COLO829 (cell line): ENCODE results near the gene TSPAN15.

ENCODE experiments used
- DNase-seq: peaks from one replicate; pipeline ENCODE4 v3.0.0; 2012; ENCODE audit warnings: low spot score

TSPAN15 gene

DNA sequence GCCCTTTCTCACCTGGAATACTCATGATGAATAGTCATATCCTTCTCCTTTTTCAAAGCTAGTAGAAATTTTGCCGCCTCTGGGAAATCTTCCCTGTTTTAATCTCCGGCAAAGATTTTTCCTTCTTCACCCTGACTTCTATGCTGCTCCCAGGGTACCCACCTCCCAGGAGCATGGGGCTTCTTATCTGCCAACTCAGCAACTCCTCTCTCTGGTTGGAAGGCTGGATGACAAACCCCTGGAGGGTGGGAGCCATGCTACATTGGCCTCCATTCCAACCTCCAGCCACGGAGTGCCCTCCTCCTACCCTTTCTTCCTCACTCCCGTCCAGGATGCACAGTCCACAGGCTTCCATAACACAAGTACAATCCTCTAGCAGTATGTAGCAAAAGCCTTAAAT lies 102.1 kb downstream of the TSPAN15 start:
- DNase-seq = no peak

DNA sequence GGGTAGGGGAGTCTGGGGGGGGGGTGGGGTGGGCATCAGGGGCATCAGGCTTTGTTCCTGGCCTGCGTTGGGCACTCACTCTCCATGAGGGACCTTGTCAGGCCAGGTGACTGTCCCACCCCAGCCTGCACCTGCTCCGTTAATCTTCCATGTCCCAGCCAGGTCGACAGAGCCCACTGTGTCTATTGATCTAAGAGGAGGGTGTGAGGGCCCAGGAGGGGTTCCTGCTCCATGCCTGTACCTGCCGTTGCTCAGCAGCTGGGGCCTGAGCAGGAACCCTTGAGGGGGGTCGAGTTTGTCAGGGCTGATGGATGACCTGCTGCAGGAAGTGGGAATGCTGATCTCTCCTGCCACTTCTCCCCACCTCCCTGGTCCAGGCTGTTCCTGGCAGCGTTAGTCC lies 103.3 kb downstream of the TSPAN15 start:
- no peak for DNase-seq
